Measurements from ENCODE around the gene ATP1B4. TPM values are rescaled to one million over a fixed set of nuclear protein-coding genes. Genes with fewer than 3 reads are reported as not detected.

Gene ATP1B4
- not detected for total RNA-seq (ENCODE audit: unreplicated experiment)
- long read RNA-seq: 0 reads

GRCh38 chrX:120361764-120362305 lies at the start of gene ATP1B4:
Gene ATP1B4 (plus strand): TSS chrX:120362089. CDS start chrX:120362169, 80 bp downstream.
- Mint-ChIP-seq H3K9me3 (ENCODE audit: unreplicated experiment) (no peaks in the 10 kb centered on the region), H3K27me3 (ENCODE audit: unreplicated experiment) (no peaks in the 10 kb centered on the region), H3K4me3 (ENCODE audit: unreplicated experiment) (no peak within 1 kb of the TSS), H3K27ac (ENCODE audit: unreplicated experiment) (no peak within 1 kb of the TSS), H3K36me3 (ENCODE audit: low read depth, unreplicated experiment) (no peaks in the 10 kb centered on the region), H3K4me1 (ENCODE audit: unreplicated experiment) (peaks cover 8% of the 10 kb centered on the region)
- no peak for DNase-seq (ENCODE audit: low spot score)
- TF ChIP-seq CTCF (IDR thresholded peaks at IDR 0.05; ENCODE audit: unreplicated experiment): no peak

GRCh38 chrX:120315776-120316175 lies 46.1 kb upstream of the ATP1B4 start:
- Mint-ChIP-seq H3K4me1 (ENCODE audit: unreplicated experiment) (no peaks in the 10 kb centered on the region), H3K36me3 (ENCODE audit: low read depth, unreplicated experiment) (no peaks in the 10 kb centered on the region), H3K27ac (ENCODE audit: unreplicated experiment) (no peak overlapping the region), H3K27me3 (ENCODE audit: unreplicated experiment) (peaks cover 1% of the 10 kb centered on the region), H3K4me3 (ENCODE audit: unreplicated experiment) (no peak overlapping the region), H3K9me3 (ENCODE audit: unreplicated experiment) (no peaks in the 10 kb centered on the region)
- no peak for TF ChIP-seq CTCF (IDR thresholded peaks at IDR 0.05; ENCODE audit: unreplicated experiment)
- DNase-seq (ENCODE audit: low spot score): no peak

- TF ChIP-seq CTCF (IDR thresholded peaks at IDR 0.05; ENCODE audit: unreplicated experiment): no peak
- Mint-ChIP-seq H3K4me3 (ENCODE audit: unreplicated experiment) (no peak overlapping the region), H3K9me3 (ENCODE audit: unreplicated experiment) (no peaks in the 10 kb centered on the region), H3K4me1 (ENCODE audit: unreplicated experiment) (no peaks in the 10 kb centered on the region), H3K27me3 (ENCODE audit: unreplicated experiment) (peaks cover 1% of the 10 kb centered on the region), H3K27ac (ENCODE audit: unreplicated experiment) (no peak overlapping the region), H3K36me3 (ENCODE audit: low read depth, unreplicated experiment) (no peaks in the 10 kb centered on the region)
- no peak for DNase-seq (ENCODE audit: low spot score)
These were observed 45.2 kb upstream of the ATP1B4 start for GRCh38 chrX:120316587-120317283.

GRCh38 chrX:120318411-120318810 lies 43.5 kb upstream of the ATP1B4 start:
- no peak overlapping the region for H3K4me3 Mint-ChIP-seq (ENCODE audit: unreplicated experiment)
- H3K27me3 Mint-ChIP-seq (ENCODE audit: unreplicated experiment): no peaks in the 10 kb centered on the region
- TF ChIP-seq CTCF (IDR thresholded peaks at IDR 0.05; ENCODE audit: unreplicated experiment): no peak
- H3K9me3 Mint-ChIP-seq (ENCODE audit: unreplicated experiment): no peaks in the 10 kb centered on the region
- no peak overlapping the region for H3K27ac Mint-ChIP-seq (ENCODE audit: unreplicated experiment)
- no peaks in the 10 kb centered on the region for H3K4me1 Mint-ChIP-seq (ENCODE audit: unreplicated experiment)
- H3K36me3 Mint-ChIP-seq (ENCODE audit: low read depth, unreplicated experiment): no peaks in the 10 kb centered on the region
- no peak for DNase-seq (ENCODE audit: low spot score)

Data from endothelial cell (in vitro differentiated cells).